Keratinocyte (primary cell): ENCODE results near the gene PSMD8. TPM values are rescaled to one million over a fixed set of nuclear protein-coding genes. Genes with fewer than 3 reads are reported as not detected.

Experiments
- DNase-seq: peaks from one replicate; pipeline ENCODE4 v3.0.0-alpha.2; 2011; ENCODE audit warnings: low read depth, missing footprints, low spot score
- FAIRE-seq: peaks from 2 replicates; lab custom pipeline; 2011; peaks lifted over from hg19 to GRCh38; lab: Jason Lieb, UNC
- H2AFZ ChIP-seq: 2 replicates; pipeline ENCODE4 v1.6.0; 2012; ENCODE audit warnings: low read length, control low read depth, inconsistent platforms; ENCODE audit not compliant: control insufficient read depth
- H3K27ac ChIP-seq: 2 replicates; pipeline ENCODE4 v1.5.1; 2011; ENCODE audit warnings: low read length; ENCODE audit not compliant: control insufficient read depth, insufficient read depth
- H3K27me3 ChIP-seq: 3 replicates; pipeline ENCODE4 v1.6.0; 2011; ENCODE audit warnings: low read length; ENCODE audit not compliant: control insufficient read depth, insufficient read depth; ENCODE audit errors: extremely low read depth
- H3K36me3 ChIP-seq, 2 experiments: 2 replicates in 1 of 2; 3 replicates in 1 of 2; pipeline ENCODE4 v1.5.1; 2011; ENCODE audit warnings: low read length in 2 of 2, mild to moderate bottlenecking in 1 of 2; ENCODE audit not compliant: control insufficient read depth in 2 of 2, insufficient read depth in 2 of 2; ENCODE audit errors: extremely low read depth in 1 of 2
- H3K4me1 ChIP-seq: 3 replicates; pipeline ENCODE4 v1.5.1; 2011; ENCODE audit warnings: low read length; ENCODE audit not compliant: control insufficient read depth, insufficient read depth; ENCODE audit errors: extremely low read depth
- H3K4me2 ChIP-seq: 3 replicates; pipeline ENCODE4 v1.6.0; 2011; ENCODE audit warnings: low read depth, low read length; ENCODE audit not compliant: control insufficient read depth, insufficient read depth; ENCODE audit errors: extremely low read depth
- H3K4me3 ChIP-seq, 3 experiments: fragments of 200-600 bp in 1 of 3; sonication (generic) in 1 of 3; 2 replicates in 2 of 3; 3 replicates in 1 of 3; pipeline ENCODE4 v1.5.1; 2011 to 2016; ENCODE audit warnings: low read length in 3 of 3, mild to moderate bottlenecking in 3 of 3, control low read depth in 2 of 3, inconsistent platforms in 1 of 3, low read depth in 1 of 3, mixed read lengths in 1 of 3, mixed run types in 1 of 3, moderate library complexity in 1 of 3; ENCODE audit not compliant: control insufficient read depth in 2 of 3, insufficient read depth in 2 of 3; ENCODE audit errors: extremely low read depth in 1 of 3
- H3K79me2 ChIP-seq: 2 replicates; pipeline ENCODE4 v1.6.0; 2012; ENCODE audit warnings: low read length; ENCODE audit not compliant: control insufficient read depth, insufficient read depth
- H3K9ac ChIP-seq: 3 replicates; pipeline ENCODE4 v1.6.0; 2011; ENCODE audit warnings: low read length; ENCODE audit not compliant: control insufficient read depth, insufficient read depth; ENCODE audit errors: extremely low read depth
- H3K9me1 ChIP-seq: 3 replicates; pipeline ENCODE4 v1.6.0; 2011; ENCODE audit warnings: low read length; ENCODE audit not compliant: control insufficient read depth, insufficient read depth; ENCODE audit errors: extremely low read depth
- H3K9me3 ChIP-seq: 2 replicates; pipeline ENCODE4 v1.5.1; 2012; ENCODE audit warnings: low read depth, low read length; ENCODE audit not compliant: control insufficient read depth
- H4K20me1 ChIP-seq: 3 replicates; pipeline ENCODE4 v1.6.0; 2011; ENCODE audit warnings: low read length; ENCODE audit not compliant: control insufficient read depth, insufficient read depth; ENCODE audit errors: extremely low read depth
- EZH2 ChIP-seq: IDR thresholded peaks from one replicate; pipeline ENCODE4 v1.6.1; 2012; ENCODE audit warnings: inconsistent platforms, mild to moderate bottlenecking, low read length, moderate library complexity
- dilution Hi-C: fragments of 300-500 bp; cut with MboI; formaldehyde crosslinking; loops from one replicate; pipeline ENCODE4 v1.7.0; 2020; ENCODE audit warnings: low sequenced_read_pairs; ENCODE audit not compliant: extremely low pct_ligation_motif_present
- polyA plus RNA-seq, 5 experiments: library from polyadenylated mRNA; depleted of rRNA in 3 of 5; stranded (reverse) in 3 of 5; stranded (forward) in 1 of 5; unstranded in 1 of 5; fragments of >200 nt; gene quantifications; 1 replicate in 1 of 5; 2 replicates in 3 of 5; 3 replicates in 1 of 5; pipeline versions ENCODE4 v1.2.1 to v1.2.3, GENCODE V29; 2011 to 2012; ENCODE audit warnings: missing spikeins in 2 of 5, low read depth in 1 of 5, low replicate concordance in 1 of 5
- TF ChIP-seq, protein P1 (sequence below), 3 experiments: IDR thresholded peaks in 1 of 3; conservative IDR thresholded peaks in 1 of 3; optimal IDR thresholded peaks in 1 of 3; 2 replicates in 2 of 3; 3 replicates in 1 of 3; pipeline versions ENCODE3 to v1.5.1; 2011; ENCODE audit warnings: low read length in 3 of 3, mild to moderate bottlenecking in 3 of 3, moderate library complexity in 2 of 3, control low read depth in 1 of 3, inconsistent platforms in 1 of 3; ENCODE audit not compliant: insufficient read depth in 2 of 3; ENCODE audit errors: extremely low read depth in 1 of 3

The PSMD8 gene
- polyA plus RNA-seq, 1 donor (not counting 4 experiments of a cell fraction or from before 2014, with no cell fraction given) = 346 TPM

DNA sequence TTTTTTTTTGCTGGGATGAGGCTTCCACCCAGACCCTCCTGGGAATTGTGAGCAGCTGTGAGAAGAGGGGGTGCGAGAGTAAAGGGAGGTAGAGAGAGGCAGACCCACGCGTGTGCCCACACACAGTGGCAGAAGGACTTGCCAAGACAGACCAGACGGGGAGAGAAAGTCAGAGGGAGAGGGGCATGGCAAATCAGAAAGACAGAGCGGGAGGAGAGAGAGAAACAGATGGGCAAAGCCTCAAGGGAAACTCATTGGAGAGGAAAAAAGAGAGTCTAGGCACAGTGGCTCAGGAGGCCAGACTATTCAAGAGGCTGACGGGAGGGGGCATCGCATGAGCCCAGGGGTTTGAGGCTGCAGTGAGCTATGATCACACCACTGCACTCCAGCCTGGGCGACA lies 21.8 kb upstream of the PSMD8 start:
- Histone ChIP-seq H3K36me3 (no peaks in the 10 kb centered on the region), H3K79me2 (no peaks in the 10 kb centered on the region), H2AFZ (no peak overlapping the region), H3K4me1 (no peaks in the 10 kb centered on the region), H3K9me1 (no peaks in the 10 kb centered on the region), H3K27me3 (no peaks in the 10 kb centered on the region), H3K4me2 (no peak overlapping the region), H3K9ac (no peak overlapping the region), H3K9me3 (no peaks in the 10 kb centered on the region), H3K27ac (no peak overlapping the region), H4K20me1 (no peaks in the 10 kb centered on the region), H3K4me3 (no peak overlapping the region)
- dilution Hi-C loops = no loop called here
- no peak for DNase-seq
- FAIRE-seq = no peak
- TF ChIP-seq, protein P1, sequence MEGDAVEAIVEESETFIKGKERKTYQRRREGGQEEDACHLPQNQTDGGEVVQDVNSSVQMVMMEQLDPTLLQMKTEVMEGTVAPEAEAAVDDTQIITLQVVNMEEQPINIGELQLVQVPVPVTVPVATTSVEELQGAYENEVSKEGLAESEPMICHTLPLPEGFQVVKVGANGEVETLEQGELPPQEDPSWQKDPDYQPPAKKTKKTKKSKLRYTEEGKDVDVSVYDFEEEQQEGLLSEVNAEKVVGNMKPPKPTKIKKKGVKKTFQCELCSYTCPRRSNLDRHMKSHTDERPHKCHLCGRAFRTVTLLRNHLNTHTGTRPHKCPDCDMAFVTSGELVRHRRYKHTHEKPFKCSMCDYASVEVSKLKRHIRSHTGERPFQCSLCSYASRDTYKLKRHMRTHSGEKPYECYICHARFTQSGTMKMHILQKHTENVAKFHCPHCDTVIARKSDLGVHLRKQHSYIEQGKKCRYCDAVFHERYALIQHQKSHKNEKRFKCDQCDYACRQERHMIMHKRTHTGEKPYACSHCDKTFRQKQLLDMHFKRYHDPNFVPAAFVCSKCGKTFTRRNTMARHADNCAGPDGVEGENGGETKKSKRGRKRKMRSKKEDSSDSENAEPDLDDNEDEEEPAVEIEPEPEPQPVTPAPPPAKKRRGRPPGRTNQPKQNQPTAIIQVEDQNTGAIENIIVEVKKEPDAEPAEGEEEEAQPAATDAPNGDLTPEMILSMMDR (optimal IDR thresholded peaks at IDR 0.05 in 1 of 3, IDR thresholded peaks at IDR 0.05 in 1 of 3, conservative IDR thresholded peaks at IDR 0.05 in 1 of 3; ENCODE audit: extremely low read depth in 1 of 3, insufficient read depth in 2 of 3, low read length in 3 of 3) = no peak
- TF ChIP-seq EZH2 = no peak

DNA sequence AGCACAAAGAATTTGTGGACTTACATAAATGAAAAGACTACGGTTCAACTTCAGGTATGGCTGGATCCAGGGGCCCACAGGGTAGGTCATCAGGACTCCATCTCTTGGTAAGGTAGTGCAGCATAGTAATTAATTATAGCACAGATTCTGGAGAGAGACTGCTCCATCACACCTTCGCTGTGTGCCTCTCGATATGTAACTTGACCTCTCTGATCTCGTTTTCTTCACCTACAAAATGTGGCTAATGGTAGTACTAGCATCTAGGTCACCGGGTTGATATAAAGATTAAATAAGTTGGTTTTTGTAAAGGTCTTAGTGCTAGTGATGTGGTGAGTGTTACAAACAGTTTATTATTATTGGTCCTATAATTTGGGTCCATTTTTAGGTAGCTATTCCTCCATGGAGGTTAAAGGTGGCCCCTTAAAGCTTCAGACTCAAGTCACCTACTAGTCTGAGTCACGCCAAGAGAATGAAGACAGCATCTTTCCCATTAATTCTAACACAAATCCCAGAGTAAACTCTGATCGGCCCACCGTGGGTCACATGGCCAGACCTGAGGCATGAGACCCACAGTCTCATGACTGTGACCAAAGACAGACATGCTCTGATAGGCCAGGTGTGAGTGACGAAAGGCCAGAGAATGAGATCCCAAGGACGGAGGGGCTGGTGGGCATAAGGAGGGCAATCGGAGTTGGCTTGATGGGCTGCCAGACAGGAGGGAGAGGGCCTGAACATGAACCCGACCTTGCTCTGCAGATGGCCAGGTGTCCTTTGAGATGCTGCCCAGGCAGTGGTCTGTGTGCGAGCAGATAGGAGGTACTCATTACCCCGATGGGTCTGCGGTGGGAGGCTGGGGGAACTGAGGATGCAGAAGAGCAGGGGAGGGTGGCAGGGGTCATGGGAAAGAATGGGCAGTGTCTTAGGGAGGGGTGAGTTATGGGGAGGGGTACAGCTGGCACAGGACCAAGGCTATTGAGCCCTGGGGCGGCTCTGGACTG lies 18.3 kb upstream of the PSMD8 start:
- Histone ChIP-seq H4K20me1 (no peaks in the 10 kb centered on the region), H2AFZ (no peak overlapping the region), H3K4me3 (no peak overlapping the region), H3K27me3 (peaks cover 26% of the 10 kb centered on the region), H3K4me1 (no peaks in the 10 kb centered on the region), H3K27ac (no peak overlapping the region), H3K9me3 (no peaks in the 10 kb centered on the region), H3K9ac (no peak overlapping the region), H3K9me1 (no peaks in the 10 kb centered on the region), H3K36me3 (no peaks in the 10 kb centered on the region), H3K79me2 (no peaks in the 10 kb centered on the region), H3K4me2 (no peak overlapping the region)
- FAIRE-seq (no peak), DNase-seq (no peak)
- dilution Hi-C loops = no loop called here
- TF ChIP-seq, protein P1 (optimal IDR thresholded peaks at IDR 0.05 in 1 of 3, IDR thresholded peaks at IDR 0.05 in 1 of 3, conservative IDR thresholded peaks at IDR 0.05 in 1 of 3; ENCODE audit: extremely low read depth in 1 of 3, insufficient read depth in 2 of 3, low read length in 3 of 3) = no peak
- no peak for TF ChIP-seq EZH2
